ENCODE measurements around the gene G6PC1. TPM values are rescaled to one million over a fixed set of nuclear protein-coding genes. Genes with fewer than 3 reads are reported as not detected.
"Not testable (repeated sequence)": the region's sequence is repeated elsewhere in the genome, so short reads cannot be mapped to it uniquely, and the experiment has no call there.

The G6PC1 gene
- total RNA-seq, 4 donors from 2014 or later, result not detected

DNA sequence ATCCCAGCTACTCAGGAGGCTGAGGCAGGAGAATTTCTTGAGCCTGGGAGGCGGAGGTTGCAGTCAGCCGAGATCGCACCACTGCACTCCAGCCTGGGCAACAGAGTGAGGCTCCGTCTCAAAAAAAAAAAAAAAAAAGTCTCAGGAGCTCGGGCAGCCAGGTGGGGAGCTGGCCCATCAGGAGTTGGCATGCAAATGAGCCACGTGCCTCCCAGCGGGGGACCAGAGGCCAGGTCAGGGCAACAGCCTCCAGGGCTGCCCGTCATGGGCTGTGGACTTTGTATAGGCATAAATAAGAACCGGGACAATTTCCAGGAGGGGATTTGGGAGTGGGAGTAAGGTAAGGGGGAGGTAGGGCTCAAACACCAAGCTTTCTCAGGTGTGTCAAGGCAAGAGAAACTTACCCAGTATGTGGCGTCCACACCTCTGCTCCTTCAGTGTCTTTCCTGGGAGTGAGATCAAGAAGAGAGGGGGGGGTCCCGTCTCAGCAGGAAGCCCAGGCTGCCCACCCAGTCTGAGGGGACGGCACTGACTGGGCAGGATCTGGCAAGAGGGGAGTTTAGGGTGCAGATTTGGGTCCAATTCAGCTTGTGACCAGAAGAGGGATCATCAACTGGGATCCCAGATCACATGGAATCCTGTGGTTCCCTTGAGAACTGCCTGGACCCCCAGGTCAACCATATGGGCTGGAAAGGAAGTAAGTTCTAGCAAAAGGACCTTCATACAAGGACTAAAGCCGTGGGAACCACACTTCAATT, 22.3 kb upstream of the G6PC1 start:
- no peak overlapping the region for H3K4me3 ChIP-seq
- ATAC-seq, result no peak
- H3K9me3 ChIP-seq, result no peaks in the 10 kb centered on the region
- H3K27me3 ChIP-seq, result no peaks in the 10 kb centered on the region
- H3K27ac ChIP-seq, result no peak overlapping the region
- no peak for TF ChIP-seq EP300 (IDR thresholded peaks at IDR 0.05)
- TF ChIP-seq POLR2AphosphoS5 (IDR thresholded peaks at IDR 0.05), result no peak
- TF ChIP-seq POLR2A (IDR thresholded peaks at IDR 0.05), result no peak
- no peak for TF ChIP-seq CTCF (IDR thresholded peaks at IDR 0.05)
- H3K4me1 ChIP-seq, result no peaks in the 10 kb centered on the region
- WGBS, 2 donors (ENCODE audit: low coverage in 1 of 2), result 43 to 58% methylated on average over 7 to 12 of the region's 13 CpGs
- peaks cover 0 to 13% of the 10 kb centered on the region in 2 donors for H3K36me3 ChIP-seq

- Histone ChIP-seq H3K27me3 (no peaks in the 10 kb centered on the region), H3K4me1 (no peaks in the 10 kb centered on the region), H3K4me3 (no peak overlapping the region), H3K36me3 (peaks cover 0 to 6% of the 10 kb centered on the region in 2 donors), H3K9me3 (no peaks in the 10 kb centered on the region), H3K27ac (no peak overlapping the region)
- TF ChIP-seq POLR2A (IDR thresholded peaks at IDR 0.05), result no peak
- no peak for TF ChIP-seq CTCF (IDR thresholded peaks at IDR 0.05)
- no peak for TF ChIP-seq POLR2AphosphoS5 (IDR thresholded peaks at IDR 0.05)
- TF ChIP-seq EP300 (IDR thresholded peaks at IDR 0.05), result no peak
- ATAC-seq, result no peak
- 81% methylated on average over 3 of the region's 8 CpGs; no CpG with 5 or more reads in 1 of the 2 donors for WGBS, 2 donors (ENCODE audit: low coverage in 1 of 2)
Measured at GRCh38 chr17:42878924-42879595, 21.5 kb upstream of the G6PC1 start.

- Histone ChIP-seq H3K9me3 (no peaks in the 10 kb centered on the region), H3K27ac (no peak overlapping the region), H3K4me3 (no peak overlapping the region), H3K36me3 (peaks cover 0 to 6% of the 10 kb centered on the region in 2 donors), H3K4me1 (no peaks in the 10 kb centered on the region), H3K27me3 (no peaks in the 10 kb centered on the region)
- WGBS, 2 donors (ENCODE audit: low coverage in 1 of 2), result 37 to 67% methylated on average over 1 to 5 of the region's 6 CpGs
- TF ChIP-seq CTCF (IDR thresholded peaks at IDR 0.05), result no peak
- no peak for TF ChIP-seq POLR2A (IDR thresholded peaks at IDR 0.05)
- TF ChIP-seq EP300 (IDR thresholded peaks at IDR 0.05), result no peak
- no peak for TF ChIP-seq POLR2AphosphoS5 (IDR thresholded peaks at IDR 0.05)
- no peak for ATAC-seq
Measured at GRCh38 chr17:42879596-42879985, 21.0 kb upstream of the G6PC1 start.

DNA sequence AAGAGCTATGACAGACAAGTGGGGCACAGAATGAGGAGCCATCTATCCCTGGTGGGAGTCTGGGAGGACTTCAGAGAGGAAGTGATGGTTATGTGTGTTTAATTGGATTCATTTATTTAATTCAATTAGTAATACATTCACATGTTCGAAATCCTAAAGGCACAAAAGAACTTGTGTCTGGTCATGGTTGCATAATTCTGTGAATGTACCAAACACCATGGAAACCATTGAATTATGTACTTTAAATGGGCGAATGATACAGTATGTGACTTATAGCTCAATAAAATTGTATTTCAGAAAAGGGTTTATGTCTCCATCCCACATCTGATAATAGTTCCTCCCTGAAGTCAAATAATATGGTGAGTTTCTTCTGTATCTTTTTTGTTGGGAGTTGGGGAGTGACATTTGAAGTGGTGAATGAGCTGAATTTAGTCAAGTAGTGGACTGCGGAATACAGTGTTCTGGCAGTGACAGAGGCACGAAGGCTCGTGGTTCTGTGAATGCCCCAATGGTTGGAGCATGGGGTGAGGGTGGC, 19.8 kb upstream of the G6PC1 start:
- Histone ChIP-seq H3K36me3 (peaks cover 0 to 6% of the 10 kb centered on the region in 2 donors), H3K9me3 (no peaks in the 10 kb centered on the region), H3K27ac (no peak overlapping the region), H3K4me1 (no peaks in the 10 kb centered on the region), H3K4me3 (no peak overlapping the region), H3K27me3 (no peaks in the 10 kb centered on the region)
- TF ChIP-seq EP300 (IDR thresholded peaks at IDR 0.05), result no peak
- TF ChIP-seq POLR2AphosphoS5 (IDR thresholded peaks at IDR 0.05), result no peak
- no peak for TF ChIP-seq POLR2A (IDR thresholded peaks at IDR 0.05)
- no peak for TF ChIP-seq CTCF (IDR thresholded peaks at IDR 0.05)
- ATAC-seq, result no peak
- 61 to 74% methylated on average over 5 of the region's 5 CpGs for WGBS, 2 donors (ENCODE audit: low coverage in 1 of 2)

DNA sequence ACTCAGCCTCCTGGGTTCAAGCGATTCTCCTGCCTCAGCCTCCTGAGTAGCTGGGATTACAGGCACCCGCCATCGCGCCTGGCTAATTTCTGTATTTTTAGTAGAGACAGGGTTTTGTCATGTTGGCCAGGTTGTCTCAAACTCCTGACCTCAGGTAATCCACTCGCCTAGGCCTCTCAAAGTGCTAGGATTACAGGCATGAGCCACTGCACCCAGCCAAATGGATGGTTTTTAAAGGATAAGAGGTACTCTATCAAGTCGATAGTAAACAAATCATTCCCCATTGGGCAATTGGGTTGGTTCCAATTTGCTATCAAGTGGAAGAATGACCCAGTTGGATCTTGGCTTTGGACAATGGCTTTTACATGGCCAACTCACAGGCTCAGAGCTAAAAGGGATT, 18.9 kb upstream of the G6PC1 start:
- 58 to 92% methylated on average over 2 to 5 of the region's 6 CpGs for WGBS, 2 donors (ENCODE audit: low coverage in 1 of 2)
- ATAC-seq, H3K4me1 ChIP-seq, H3K4me3 ChIP-seq, H3K9me3 ChIP-seq, H3K27me3 ChIP-seq, H3K36me3 ChIP-seq, H3K27ac ChIP-seq: not testable (repeated sequence)

Data from gastroesophageal sphincter (tissue), 4 donors.